AML-193 (cell line): ENCODE measurements around the gene ARHGEF7.
"Not testable (repeated sequence)": the region's sequence is repeated elsewhere in the genome, so short reads cannot be mapped to it uniquely, and the experiment has no call there.

Source experiments
- DNase-seq, 2 experiments: peaks; one replicate each; lab custom pipeline; 2025; lab: John Stamatoyannopoulos, UW

The ARHGEF7 gene, protein sequence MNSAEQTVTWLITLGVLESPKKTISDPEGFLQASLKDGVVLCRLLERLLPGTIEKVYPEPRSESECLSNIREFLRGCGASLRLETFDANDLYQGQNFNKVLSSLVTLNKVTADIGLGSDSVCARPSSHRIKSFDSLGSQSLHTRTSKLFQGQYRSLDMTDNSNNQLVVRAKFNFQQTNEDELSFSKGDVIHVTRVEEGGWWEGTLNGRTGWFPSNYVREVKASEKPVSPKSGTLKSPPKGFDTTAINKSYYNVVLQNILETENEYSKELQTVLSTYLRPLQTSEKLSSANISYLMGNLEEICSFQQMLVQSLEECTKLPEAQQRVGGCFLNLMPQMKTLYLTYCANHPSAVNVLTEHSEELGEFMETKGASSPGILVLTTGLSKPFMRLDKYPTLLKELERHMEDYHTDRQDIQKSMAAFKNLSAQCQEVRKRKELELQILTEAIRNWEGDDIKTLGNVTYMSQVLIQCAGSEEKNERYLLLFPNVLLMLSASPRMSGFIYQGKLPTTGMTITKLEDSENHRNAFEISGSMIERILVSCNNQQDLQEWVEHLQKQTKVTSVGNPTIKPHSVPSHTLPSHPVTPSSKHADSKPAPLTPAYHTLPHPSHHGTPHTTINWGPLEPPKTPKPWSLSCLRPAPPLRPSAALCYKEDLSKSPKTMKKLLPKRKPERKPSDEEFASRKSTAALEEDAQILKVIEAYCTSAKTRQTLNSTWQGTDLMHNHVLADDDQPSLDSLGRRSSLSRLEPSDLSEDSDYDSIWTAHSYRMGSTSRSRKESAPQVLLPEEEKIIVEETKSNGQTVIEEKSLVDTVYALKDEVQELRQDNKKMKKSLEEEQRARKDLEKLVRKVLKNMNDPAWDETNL

DNA sequence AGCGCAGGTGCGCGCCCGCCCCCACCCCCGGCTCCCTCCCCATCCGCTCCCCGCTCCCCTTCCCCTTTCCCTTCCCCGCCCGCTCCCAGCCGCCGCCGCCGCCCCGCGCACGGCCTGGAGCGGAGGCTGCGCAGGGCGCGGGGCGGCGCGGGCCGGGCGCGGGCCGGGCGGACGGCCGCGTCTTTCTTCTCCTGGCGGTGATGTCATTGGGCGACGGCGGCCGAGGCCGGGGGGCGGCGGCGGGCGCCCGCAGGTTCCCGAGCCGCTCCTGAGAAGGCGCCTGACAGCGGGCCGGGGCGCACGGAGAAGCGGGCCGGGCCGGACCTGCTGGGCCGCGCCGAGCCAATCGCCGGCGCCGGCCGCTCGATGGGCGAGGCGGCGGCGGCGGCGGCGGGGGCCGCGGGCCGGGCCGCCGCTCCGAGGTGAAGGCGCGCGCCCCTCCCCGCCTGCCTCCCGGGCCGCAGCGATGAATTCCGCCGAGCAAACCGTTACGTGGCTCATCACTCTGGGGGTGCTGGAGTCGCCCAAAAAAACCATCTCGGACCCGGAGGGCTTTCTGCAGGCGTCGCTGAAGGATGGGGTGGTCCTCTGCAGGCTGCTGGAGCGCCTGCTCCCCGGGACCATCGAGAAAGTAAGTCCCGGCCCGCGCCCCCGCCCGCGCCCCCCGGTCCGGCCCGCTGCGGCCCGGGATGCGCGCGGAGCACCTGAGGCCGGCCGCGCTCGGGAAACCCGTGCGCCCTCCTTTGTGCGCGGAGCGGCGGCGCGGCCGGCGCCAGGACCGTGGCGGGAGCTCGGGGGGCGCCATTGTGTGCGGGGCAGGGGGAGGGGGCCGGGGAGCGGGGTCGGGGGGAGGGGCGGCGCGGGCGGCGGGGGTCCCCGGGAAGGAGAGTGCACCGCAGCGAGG is at the start of gene ARHGEF7:
TSS of gene ARHGEF7 (plus strand) at position 250 of the 904 bp plus-strand sequence. CDS start at position 467, 217 bp downstream.
- DNase-seq: no peak

DNA sequence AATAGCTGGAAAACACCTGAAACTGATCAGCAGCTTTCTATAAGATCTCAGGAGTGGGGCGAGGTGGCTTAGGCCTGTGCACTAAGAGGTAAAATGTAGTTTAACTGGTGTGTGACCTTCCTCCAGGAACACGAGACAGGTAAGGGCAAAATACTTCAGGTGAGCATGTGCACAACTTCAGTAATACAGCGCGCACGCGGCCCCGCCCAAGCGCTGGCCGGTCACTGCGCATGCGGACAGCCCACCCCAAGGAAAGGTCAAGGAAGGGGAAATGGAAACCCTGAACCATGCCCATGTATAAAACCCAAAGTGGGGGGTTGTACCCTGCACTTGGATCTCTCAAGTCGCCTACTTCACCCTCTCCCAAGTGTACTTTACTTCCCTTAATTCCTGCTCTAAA is 49.4 kb upstream of the ARHGEF7 start:
- no peak for DNase-seq

DNA sequence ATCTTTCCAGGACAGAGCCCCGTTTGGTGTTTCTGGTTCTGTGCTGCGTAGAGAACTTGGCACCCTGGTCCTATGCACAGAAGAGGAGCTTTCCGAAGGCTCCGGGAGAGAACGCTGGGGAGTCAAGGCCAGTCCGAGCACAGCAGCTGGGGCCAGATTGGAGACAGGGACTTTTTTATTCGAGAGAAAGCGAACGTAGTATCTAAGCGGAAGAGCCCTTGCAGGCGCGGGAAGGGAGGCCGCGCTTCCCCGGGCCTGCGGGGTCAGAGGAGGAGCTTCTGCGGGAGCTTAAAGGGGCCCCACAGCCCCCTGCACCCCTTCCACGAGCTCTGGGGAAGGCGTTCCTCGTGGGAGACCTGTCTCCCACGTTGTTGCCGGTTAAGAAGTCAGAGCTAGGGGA is 48.6 kb upstream of the ARHGEF7 start:
- no peak for DNase-seq

DNA sequence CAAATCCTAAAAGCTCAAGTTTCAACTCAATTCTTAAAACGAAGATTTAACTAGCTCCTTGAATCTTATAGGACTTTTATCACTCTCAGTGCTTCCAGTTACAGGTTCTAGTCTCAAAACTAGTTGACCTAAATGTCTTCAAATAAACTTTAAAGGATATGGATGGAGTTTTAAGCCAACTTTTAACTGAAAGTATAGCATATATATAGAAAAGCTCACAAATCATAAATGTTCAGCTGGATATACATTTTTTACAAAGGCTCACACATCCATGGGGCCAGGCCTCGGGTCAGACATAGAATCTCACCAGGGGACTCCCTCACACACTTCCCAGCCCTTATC is 47.1 kb upstream of the ARHGEF7 start:
- DNase-seq: no peak

DNA sequence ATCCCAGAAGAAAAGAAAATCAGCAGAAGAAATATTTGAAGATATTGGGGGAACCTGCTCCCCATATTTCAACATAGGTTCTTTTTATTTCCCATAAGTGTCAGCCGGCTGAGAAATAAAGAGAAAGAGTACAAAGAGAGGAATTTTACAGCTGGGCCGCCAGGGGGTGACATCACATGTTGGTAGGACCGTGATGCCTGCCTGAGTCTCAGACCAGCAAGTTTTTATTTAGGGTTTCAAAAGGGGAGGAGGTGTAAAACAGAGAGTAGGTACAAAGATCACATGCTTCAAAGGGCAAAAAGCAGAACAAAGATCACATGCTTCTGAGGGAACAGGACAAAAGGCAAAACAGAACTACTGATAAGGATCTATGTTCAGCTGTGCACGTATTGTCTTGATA is 44.0 kb upstream of the ARHGEF7 start:
- not testable (repeated sequence) for DNase-seq

DNA sequence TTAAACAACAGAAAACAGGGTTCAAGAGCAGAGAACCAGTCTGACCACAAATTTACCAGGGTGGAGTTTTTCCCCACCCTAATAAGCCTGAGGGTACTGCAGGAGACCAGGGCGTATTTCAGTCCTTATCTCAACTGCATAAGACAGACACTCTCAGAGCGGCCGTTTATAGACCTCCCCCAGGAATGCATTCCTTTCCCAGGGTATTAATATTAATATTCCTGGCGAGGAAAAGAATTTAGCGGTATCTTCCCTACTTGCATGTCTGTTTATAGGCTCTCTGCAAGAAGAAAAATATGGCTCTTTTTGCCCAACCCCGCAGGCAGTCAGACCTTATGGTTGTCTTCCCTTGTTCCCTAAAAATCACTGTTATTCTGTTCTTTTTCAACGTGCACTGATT is 43.6 kb upstream of the ARHGEF7 start:
- DNase-seq: not testable (repeated sequence)

DNA sequence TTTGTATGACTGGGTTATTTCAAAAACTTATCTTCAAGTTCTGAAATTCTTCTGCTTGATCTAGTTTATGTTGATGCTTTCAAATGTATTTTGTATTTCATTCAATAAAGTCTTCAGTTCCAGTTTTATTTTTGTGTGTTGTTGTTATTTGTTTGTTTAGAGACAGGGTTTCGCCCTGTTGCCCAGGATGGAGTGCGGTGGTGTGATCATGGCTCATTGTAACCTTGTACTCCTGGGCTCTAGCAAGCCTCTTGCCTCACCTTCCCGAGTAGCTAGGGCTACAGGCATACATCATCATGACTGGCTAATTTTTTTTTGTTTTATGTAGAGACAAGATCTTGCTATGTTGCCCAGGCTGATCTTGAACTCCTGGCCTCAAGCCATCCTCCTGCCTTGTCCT is 40.3 kb upstream of the ARHGEF7 start:
- DNase-seq: no peak

DNA sequence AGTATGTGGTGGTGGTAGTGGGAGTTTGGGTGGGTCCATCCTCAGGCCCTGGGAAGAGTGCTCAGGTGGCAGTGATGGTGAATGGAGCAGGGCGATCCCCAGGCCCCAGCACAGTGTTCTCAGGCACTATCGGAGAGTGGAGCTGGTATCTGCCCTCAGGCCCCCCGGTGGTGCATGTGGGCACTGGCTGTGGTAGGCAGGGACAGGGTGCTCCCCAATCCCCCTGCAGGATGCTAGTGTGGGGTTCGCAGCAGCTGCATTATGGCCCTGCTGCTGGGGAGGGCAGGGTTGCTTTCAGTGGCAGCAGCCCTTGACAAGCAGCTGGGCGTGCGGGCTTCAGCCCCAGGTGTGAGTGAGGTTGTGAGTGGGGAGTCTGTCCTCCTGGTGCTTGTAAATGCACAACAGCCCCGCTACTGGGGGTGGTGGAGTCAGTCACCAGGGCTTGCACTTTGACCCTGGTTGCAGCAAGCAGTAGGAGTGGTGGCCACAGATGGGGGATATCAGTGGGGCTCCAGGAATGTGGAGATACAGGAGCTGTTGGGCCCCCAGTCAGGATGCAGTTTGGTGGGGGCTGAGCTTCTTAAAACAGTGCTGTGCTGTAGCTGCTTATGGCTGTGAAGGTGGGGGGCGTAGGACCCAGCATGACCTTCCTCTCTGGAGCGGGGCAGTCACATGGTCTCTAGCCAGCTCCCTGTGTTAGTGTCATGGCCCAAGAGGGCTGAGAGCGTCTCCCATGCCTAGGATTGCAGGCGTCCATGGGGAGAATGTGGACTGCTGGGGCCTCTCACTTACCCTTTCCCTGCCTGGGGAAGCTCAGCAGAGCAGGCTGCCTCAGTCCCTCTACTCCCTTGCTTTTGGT is 38.7 kb upstream of the ARHGEF7 start:
- no peak for DNase-seq

DNA sequence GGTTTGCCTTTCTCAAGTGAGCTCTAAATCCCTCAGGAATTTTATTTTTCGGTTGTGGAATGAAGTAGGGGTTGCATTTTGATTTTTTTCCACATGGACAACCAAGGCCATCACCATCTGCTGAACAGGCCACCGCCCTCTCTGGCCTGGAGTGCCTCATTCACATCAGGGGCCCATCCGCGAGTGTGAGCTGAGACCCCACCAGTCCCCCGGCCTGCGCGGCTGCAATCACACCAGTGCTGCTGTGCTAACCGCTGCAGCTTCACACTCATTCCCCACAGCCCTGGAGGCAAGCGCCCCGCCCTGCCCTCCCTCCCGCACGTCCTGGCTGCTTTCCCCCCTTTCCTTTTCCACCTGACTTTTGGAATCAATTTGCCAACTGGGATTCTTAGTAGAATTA is 35.7 kb upstream of the ARHGEF7 start:
- DNase-seq: no peak

DNA sequence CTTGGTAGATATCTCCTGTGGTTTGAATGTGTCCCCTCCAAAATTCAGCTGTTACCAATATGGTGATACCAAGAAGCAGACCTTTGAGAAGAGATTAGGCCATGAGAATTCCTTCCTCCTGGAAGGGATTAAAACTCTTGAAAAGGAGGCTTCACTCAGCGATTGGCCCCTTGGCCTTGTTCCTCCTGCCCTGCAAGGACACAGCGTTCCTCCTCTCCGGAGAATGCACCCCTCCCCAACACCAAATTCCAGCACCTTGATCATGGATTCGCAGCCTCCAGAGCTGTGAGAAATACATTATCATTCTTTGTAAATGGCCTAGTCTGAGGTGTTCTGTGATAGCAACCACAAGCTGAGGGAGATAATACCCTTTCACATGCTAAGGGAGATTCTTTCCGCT is 34.5 kb upstream of the ARHGEF7 start:
- DNase-seq: no peak

DNA sequence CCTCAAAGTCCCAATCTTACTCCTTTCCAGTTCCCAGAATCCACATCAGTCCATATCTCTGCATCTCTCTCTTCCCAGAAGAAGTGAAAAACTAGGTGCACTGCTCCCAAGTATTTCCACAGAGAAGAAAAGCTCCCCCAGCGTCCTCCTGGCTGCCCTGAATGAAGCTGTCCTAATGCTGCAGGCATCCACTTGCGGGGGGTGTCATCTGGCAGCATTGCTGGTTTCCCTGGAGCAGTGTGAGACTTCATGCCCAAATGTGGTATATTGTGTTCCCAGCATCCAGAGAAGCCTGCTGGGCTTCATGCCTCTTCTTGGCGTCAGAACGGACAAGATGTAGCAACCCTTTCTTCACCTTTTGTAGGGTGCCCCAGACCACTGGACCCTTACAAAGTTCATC is 32.9 kb upstream of the ARHGEF7 start:
- DNase-seq: no peak

DNA sequence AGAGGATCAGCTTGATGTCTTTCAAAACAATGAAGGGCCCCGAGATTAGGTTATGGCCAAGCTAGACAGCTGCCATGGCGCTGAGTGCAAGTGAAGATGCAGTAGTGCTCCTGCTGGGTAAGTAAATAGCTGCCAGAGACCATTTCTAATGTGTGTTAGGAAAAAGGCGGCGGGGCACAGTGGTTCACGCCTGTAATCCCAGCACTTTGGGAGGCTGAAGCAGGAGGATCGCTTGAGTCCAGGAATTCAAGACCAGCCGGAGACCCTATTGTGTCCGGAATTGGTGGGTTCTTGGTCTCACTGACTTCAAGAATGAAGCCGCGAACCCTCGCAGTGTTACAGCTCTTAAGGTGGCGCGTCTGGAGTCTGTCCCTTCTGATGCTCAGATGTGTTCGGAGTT is 32.3 kb upstream of the ARHGEF7 start:
- DNase-seq: not testable (repeated sequence)

DNA sequence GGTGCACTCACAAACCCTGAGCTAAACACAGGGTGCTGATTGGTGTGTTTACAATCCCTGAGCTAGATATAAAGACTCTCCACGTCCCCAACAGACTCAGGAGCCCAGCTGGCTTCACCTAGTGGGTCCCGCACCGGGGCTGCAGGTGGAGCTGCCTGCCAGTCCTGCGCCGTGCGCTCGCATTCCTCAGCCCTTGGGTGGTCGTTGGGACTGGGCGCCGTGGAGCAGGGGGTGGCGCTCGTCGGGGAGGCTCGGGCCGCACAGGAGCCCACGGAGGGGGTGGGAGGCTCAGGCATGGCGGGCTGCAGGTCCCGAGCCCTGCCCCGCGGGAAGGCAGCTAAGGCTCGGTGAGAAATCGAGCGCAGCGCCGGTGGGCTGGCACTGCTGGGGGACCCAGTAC is 31.4 kb upstream of the ARHGEF7 start:
- not testable (repeated sequence) for DNase-seq

DNA sequence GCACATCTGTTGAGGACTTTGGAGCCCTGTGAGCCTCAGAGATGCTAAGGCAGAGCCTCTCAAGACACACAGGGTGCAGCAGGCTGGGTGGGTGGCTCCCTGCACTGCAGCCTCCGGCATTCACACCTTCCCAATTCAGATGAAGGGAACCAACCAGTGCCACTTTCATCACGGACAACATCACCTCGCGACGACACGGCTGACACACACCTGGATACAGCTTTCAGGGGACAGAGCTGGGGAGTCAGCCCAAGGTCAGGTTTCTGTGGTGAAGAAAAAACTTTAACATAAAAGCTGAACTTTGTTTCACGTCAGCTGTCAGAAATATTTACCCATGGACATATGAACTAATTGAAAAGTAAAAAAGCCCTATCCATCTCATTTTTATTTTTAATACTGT is 24.9 kb upstream of the ARHGEF7 start:
- DNase-seq: no peak

DNA sequence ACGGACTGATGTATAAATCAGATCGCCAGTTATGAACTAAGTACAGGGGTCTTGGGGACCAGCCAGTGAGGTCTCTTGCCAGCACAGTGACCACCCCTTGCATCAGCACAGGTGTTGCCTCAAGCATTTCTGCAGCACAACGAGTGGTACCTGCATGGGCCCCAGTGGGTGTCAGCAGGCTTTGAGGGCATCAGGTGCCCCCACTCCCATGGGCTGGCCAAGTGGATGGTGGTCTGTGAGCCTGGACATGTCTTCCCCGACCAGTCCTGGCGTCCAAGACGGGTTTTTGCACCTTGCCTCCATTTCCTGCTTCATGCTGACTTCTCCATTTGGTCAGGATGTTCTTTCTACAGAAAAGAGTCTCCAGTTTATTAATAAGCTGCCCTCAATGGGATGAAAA is 22.4 kb upstream of the ARHGEF7 start:
- DNase-seq: no peak

DNA sequence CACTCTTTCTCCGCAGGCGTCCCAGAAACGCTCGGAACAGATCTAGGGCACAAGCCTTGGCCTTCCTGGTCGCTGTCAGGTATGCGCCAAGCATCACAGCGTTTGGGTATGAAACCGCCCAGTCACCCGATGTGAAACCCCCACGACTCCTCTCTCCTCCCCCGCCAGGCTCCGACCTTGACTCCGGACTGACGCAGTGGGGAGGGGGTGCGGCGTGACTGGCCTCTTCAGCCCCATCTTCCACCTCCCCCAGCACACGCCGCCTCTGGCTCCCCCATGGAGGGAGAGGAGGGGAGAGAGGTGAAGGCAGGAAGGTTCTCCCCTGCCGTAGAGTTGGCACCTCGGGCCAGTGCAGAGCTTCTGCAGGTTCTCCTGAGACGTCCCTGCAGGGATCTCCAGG is 22.0 kb upstream of the ARHGEF7 start:
- DNase-seq: no peak

DNA sequence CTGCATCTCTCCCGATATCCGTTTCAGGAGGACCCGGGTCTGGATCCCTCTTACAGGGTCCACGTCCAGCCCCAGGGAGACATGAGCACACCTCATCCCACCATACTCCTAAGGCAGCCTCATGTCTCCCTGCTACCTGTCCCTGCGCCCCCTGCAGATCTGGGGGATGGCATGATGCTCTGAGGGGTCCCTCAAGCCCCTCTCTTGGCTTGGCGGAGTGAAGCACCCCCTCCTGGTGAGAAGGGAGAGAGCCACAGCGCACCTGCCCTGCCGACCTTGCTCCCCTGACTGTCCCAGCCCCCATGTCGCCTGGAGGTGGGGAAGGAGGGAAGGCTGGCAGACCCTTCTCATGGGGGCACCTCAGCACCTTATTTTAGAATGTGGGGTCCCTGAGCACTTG is 21.5 kb upstream of the ARHGEF7 start:
- DNase-seq: no peak

DNA sequence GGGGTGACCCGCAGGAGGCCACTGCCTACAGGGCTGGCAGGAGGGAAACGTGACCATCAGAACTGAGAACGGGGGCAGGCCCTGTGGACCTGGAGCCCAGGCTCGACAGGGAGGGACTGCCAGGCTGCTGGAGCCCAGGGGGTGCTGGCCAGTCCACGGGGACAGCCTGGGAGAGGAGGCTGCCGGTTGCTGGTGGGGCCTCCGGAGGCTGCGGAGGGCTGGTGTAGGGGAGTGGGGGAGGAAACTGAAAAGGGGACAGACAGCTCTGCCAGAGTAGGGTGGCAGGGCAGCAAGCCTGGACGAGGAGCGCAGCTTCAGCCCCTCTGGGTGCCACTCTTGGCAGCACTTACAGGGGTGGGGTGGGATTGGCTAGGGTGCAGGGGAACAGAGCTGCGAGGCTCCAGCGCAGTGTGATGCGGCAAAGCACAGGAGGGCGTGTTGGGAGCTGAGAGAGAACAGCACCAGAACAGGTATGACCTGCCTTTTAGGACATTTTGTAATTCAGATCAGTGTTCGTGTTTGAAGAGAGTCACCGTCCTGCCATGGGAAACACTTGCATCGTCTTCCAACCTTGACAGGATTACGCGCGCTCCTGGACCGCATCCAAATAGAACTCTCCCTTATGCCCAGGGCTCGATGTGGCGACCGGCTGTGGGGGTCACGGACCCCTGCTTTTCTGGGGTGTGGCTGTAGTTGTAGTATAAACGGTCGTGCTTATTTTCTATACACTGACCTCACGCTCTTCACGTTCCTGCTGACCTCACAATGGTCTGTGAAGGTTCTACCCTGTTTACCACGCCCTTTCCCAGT is 19.9 kb upstream of the ARHGEF7 start:
- no peak for DNase-seq

DNA sequence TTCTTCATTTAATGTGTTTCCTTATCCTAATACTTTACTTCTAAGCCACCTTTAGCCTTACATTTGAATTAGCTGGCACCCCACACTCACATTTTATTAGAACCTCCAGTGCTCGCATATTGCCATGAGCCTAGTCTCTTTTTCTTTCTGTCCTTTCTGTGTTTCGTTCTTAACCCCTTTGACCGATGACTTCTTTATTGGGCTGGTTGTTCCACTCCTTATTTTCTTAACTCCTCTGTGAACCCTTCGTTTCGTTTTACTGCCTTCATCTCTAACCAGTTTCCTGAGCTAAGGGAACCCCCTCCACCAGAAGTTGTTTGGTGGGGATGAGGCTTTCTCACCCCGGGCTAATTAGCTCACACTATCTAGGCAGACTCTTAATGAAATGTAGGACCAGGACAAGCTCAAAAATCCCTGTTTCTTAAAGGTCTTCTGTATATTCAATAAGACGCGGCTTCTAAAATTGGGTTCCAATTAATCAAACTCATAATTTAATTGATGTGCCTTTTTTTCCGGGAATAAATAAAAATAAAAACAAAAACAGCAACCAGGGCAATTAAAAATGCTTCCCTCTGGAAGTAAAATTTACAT is 19.1 kb upstream of the ARHGEF7 start:
- DNase-seq: no peak

DNA sequence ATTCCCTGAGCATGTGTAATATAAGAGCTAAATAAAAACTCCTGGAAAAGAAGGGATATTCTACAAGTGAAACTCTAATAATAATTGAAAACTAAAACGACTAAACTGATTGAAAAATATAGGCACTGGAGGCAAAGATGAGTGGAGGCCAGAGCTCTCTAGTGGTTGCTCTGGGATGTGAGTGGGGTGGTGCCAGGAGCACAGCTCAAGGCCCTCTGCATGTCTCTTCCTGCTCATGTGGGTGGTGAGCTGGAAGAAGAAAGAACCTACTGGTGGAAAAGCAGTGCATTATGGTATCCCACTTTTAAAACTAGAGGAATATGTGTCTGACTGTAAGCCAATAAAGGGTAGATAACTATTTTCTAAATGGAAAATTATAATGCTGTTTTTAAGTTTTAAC is 15.8 kb upstream of the ARHGEF7 start:
- DNase-seq: no peak
